Measurements from ENCODE around the gene PODNL1. TPM values are rescaled to one million over a fixed set of nuclear protein-coding genes. Genes with fewer than 3 reads are reported as not detected.

The PODNL1 gene
- total RNA-seq = under 1 TPM in 2 of 3 donors, not detected in 1; 0.08 to 0.30 TPM

GRCh38 chr19:13938301-13939064 lies at the start of gene PODNL1:
TSS of gene PODNL1 (minus strand) at chr19:13938417. CDS start at chr19:13938181, 236 bp downstream.
- Mint-ChIP-seq H3K36me3 (ENCODE audit: insufficient read depth) (no peaks in the 10 kb centered on the region), H3K27me3 (ENCODE audit: low read depth) (peaks cover 9% of the 10 kb centered on the region), H3K4me1 (ENCODE audit: low read depth) (no peaks in the 10 kb centered on the region), H3K9me3 (no peaks in the 10 kb centered on the region), H3K4me3 (no peak within 1 kb of the TSS)
- ATAC-seq (no peak), DNase-seq (no peak)

- Mint-ChIP-seq H3K4me3 (peak overlapping the region; percentile 67), H3K36me3 (ENCODE audit: insufficient read depth) (peaks cover 19% of the 10 kb centered on the region), H3K4me1 (ENCODE audit: low read depth) (peaks cover 76% of the 10 kb centered on the region), H3K27me3 (ENCODE audit: low read depth) (no peaks in the 10 kb centered on the region), H3K9me3 (no peaks in the 10 kb centered on the region)
- DNase-seq = no peak
- ATAC-seq = no peak
These were observed 49.1 kb upstream of the PODNL1 start for GRCh38 chr19:13987101-13987890.

GRCh38 chr19:13986348-13986904 lies 48.2 kb upstream of the PODNL1 start:
- no peaks in the 10 kb centered on the region for H3K9me3 Mint-ChIP-seq
- peak overlapping the region; percentile 67 for H3K4me3 Mint-ChIP-seq
- H3K36me3 Mint-ChIP-seq (ENCODE audit: insufficient read depth) = peaks cover 16% of the 10 kb centered on the region
- DNase-seq = peak; percentile 98
- peaks cover 73% of the 10 kb centered on the region for H3K4me1 Mint-ChIP-seq (ENCODE audit: low read depth)
- peak; percentile 92 to 93 for ATAC-seq
- no peaks in the 10 kb centered on the region for H3K27me3 Mint-ChIP-seq (ENCODE audit: low read depth)

- peaks cover 76% of the 10 kb centered on the region for H3K4me1 Mint-ChIP-seq (ENCODE audit: low read depth)
- H3K4me3 Mint-ChIP-seq = peak overlapping the region; percentile 49
- ATAC-seq = peak; percentile 5 to 10
- no peaks in the 10 kb centered on the region for H3K9me3 Mint-ChIP-seq
- H3K27me3 Mint-ChIP-seq (ENCODE audit: low read depth) = no peaks in the 10 kb centered on the region
- no peak for DNase-seq
- peaks cover 12% of the 10 kb centered on the region for H3K36me3 Mint-ChIP-seq (ENCODE audit: insufficient read depth)
These were observed 47.6 kb upstream of the PODNL1 start for GRCh38 chr19:13985771-13986347.

GRCh38 chr19:13984875-13985741 lies 46.9 kb upstream of the PODNL1 start:
- ATAC-seq (no peak), DNase-seq (no peak)
- Mint-ChIP-seq H3K27me3 (ENCODE audit: low read depth) (no peaks in the 10 kb centered on the region), H3K4me3 (peak overlapping the region; percentile 49), H3K36me3 (ENCODE audit: insufficient read depth) (peaks cover 11% of the 10 kb centered on the region), H3K4me1 (ENCODE audit: low read depth) (peaks cover 74% of the 10 kb centered on the region), H3K9me3 (no peaks in the 10 kb centered on the region)

- H3K9me3 Mint-ChIP-seq = no peaks in the 10 kb centered on the region
- H3K4me1 Mint-ChIP-seq (ENCODE audit: low read depth) = peaks cover 69% of the 10 kb centered on the region
- ATAC-seq (no peak), DNase-seq (no peak)
- no peak overlapping the region for H3K4me3 Mint-ChIP-seq
- peaks cover 4% of the 10 kb centered on the region for H3K36me3 Mint-ChIP-seq (ENCODE audit: insufficient read depth)
- H3K27me3 Mint-ChIP-seq (ENCODE audit: low read depth) = no peaks in the 10 kb centered on the region
These were observed 46.0 kb upstream of the PODNL1 start for GRCh38 chr19:13984186-13984585.

GRCh38 chr19:13983213-13983889 lies 45.1 kb upstream of the PODNL1 start:
- peak; percentile 31 for DNase-seq
- ATAC-seq = no peak
- Mint-ChIP-seq H3K27me3 (ENCODE audit: low read depth) (no peaks in the 10 kb centered on the region), H3K4me1 (ENCODE audit: low read depth) (peaks cover 61% of the 10 kb centered on the region), H3K4me3 (no peak overlapping the region), H3K36me3 (ENCODE audit: insufficient read depth) (no peaks in the 10 kb centered on the region), H3K9me3 (no peaks in the 10 kb centered on the region)

GRCh38 chr19:13982773-13983172 lies 44.6 kb upstream of the PODNL1 start:
- H3K27me3 Mint-ChIP-seq (ENCODE audit: low read depth) = no peaks in the 10 kb centered on the region
- H3K4me3 Mint-ChIP-seq = no peak overlapping the region
- no peaks in the 10 kb centered on the region for H3K36me3 Mint-ChIP-seq (ENCODE audit: insufficient read depth)
- ATAC-seq = no peak
- no peaks in the 10 kb centered on the region for H3K9me3 Mint-ChIP-seq
- H3K4me1 Mint-ChIP-seq (ENCODE audit: low read depth) = peaks cover 56% of the 10 kb centered on the region
- no peak for DNase-seq

- no peaks in the 10 kb centered on the region for H3K27me3 Mint-ChIP-seq (ENCODE audit: low read depth)
- peaks cover 48% of the 10 kb centered on the region for H3K4me1 Mint-ChIP-seq (ENCODE audit: low read depth)
- no peak overlapping the region for H3K4me3 Mint-ChIP-seq
- DNase-seq (no peak), ATAC-seq (no peak)
- no peaks in the 10 kb centered on the region for H3K9me3 Mint-ChIP-seq
- H3K36me3 Mint-ChIP-seq (ENCODE audit: insufficient read depth) = no peaks in the 10 kb centered on the region
These were observed 43.8 kb upstream of the PODNL1 start for GRCh38 chr19:13981988-13982501.

GRCh38 chr19:13981467-13981866 lies 43.2 kb upstream of the PODNL1 start:
- no peaks in the 10 kb centered on the region for H3K36me3 Mint-ChIP-seq (ENCODE audit: insufficient read depth)
- no peak overlapping the region for H3K4me3 Mint-ChIP-seq
- H3K4me1 Mint-ChIP-seq (ENCODE audit: low read depth) = peaks cover 44% of the 10 kb centered on the region
- no peaks in the 10 kb centered on the region for H3K27me3 Mint-ChIP-seq (ENCODE audit: low read depth)
- ATAC-seq = no peak
- DNase-seq = no peak
- no peaks in the 10 kb centered on the region for H3K9me3 Mint-ChIP-seq

- ATAC-seq = no peak
- Mint-ChIP-seq H3K4me1 (ENCODE audit: low read depth) (peaks cover 40% of the 10 kb centered on the region), H3K4me3 (no peak overlapping the region), H3K27me3 (ENCODE audit: low read depth) (no peaks in the 10 kb centered on the region), H3K9me3 (no peaks in the 10 kb centered on the region), H3K36me3 (ENCODE audit: insufficient read depth) (no peaks in the 10 kb centered on the region)
- DNase-seq = no peak
These were observed 42.8 kb upstream of the PODNL1 start for GRCh38 chr19:13981021-13981420.

GRCh38 chr19:13980340-13980739 lies 42.1 kb upstream of the PODNL1 start:
- H3K9me3 Mint-ChIP-seq = no peaks in the 10 kb centered on the region
- H3K27me3 Mint-ChIP-seq (ENCODE audit: low read depth) = no peaks in the 10 kb centered on the region
- peaks cover 2% of the 10 kb centered on the region for H3K36me3 Mint-ChIP-seq (ENCODE audit: insufficient read depth)
- ATAC-seq (no peak), DNase-seq (no peak)
- H3K4me1 Mint-ChIP-seq (ENCODE audit: low read depth) = peaks cover 33% of the 10 kb centered on the region
- no peak overlapping the region for H3K4me3 Mint-ChIP-seq

- no peak overlapping the region for H3K4me3 Mint-ChIP-seq
- H3K27me3 Mint-ChIP-seq (ENCODE audit: low read depth) = no peaks in the 10 kb centered on the region
- no peak for ATAC-seq
- DNase-seq = no peak
- peaks cover 2% of the 10 kb centered on the region for H3K36me3 Mint-ChIP-seq (ENCODE audit: insufficient read depth)
- H3K9me3 Mint-ChIP-seq = no peaks in the 10 kb centered on the region
- H3K4me1 Mint-ChIP-seq (ENCODE audit: low read depth) = peaks cover 28% of the 10 kb centered on the region
These were observed 41.5 kb upstream of the PODNL1 start for GRCh38 chr19:13979686-13980085.
